Measurements from ENCODE around the gene TMC6.

Gene TMC6

DNA sequence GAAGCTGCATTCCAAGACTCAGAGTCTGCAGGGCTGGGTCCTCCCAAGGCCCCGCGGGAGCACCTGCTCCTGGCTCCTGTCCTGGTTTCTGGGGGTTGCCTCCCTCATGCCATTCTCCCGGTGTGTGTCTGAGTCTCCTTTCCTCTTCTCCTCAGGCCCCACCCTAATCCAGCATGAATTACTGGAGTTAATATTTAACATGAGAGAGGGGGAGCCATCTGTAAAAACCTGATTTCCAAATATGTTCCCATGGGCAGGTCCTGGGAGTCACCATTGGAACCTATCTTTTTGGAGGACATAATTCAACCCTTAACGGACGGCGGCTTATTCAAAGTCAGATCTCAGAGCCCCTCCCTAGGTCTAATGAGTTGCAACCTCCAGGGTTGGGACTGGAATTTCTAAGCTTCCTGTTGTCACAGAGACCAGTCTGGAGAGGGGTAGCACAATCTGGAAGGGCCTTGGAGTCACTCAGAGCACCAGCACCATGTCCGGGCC, 23.0 kb upstream of the TMC6 start:
- DNase-seq (ENCODE audit: low spot score) = no peak
- in situ Hi-C loops (cut with MboI; ENCODE audit: low sequenced_read_pairs, unreplicated experiment) = no loop called here

DNA sequence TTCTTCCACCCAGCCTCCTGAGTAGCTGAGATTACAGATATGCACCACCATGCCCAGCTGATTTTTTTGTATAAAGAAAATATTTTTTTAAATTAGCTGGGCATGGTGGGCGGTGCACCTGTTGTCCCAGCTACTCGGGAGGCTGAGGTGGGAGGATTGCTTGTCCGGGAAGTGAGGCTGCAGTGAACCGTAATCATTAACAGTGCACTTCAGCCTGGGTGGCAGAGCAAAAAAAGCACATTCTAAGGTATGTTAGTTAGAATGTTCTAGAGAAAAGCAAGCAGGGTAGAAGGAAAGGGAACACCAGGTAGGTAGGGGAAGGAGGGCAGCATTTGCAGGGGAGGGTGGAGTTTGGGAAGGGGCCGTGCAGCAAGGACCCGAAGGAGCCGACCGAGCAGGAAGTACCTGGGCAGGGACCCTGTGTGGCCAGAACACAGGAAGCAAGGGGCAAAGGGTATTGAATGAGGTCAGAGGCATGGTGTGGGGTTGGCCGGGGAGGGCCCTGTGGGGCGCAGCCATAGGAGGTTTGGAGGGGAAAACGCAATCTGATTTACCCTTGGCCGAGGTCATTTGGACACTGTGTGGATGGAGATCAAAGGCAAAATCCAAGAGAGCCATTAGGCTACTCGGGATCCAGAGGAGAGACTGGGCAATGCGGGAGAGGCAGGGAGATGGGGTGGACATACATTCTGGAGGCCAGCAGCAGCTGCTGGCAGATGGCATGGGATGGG, 19.9 kb upstream of the TMC6 start:
- in situ Hi-C loops (cut with MboI; ENCODE audit: low sequenced_read_pairs, unreplicated experiment) = no loop called here
- DNase-seq (ENCODE audit: low spot score) = no peak
- no peak for TF ChIP-seq CTCF (IDR thresholded peaks at IDR 0.05; ENCODE audit: borderline replicate concordance, control extremely low read depth, extremely low read depth, insufficient read depth, missing control alignments)

More for the DNA sequence above, 23.0 kb upstream of the TMC6 start:
- TF ChIP-seq CTCF (IDR thresholded peaks at IDR 0.05; ENCODE audit: borderline replicate concordance, control extremely low read depth, extremely low read depth, insufficient read depth, missing control alignments) = no peak

GRCh38 chr17:78147315-78147998, 18.9 kb upstream of the TMC6 start:
- no peak for TF ChIP-seq CTCF (IDR thresholded peaks at IDR 0.05; ENCODE audit: borderline replicate concordance, control extremely low read depth, extremely low read depth, insufficient read depth, missing control alignments)
- DNase-seq (ENCODE audit: low spot score) = peak; percentile 68
- in situ Hi-C loops (cut with MboI; ENCODE audit: low sequenced_read_pairs, unreplicated experiment) = no loop called here

- TF ChIP-seq CTCF (IDR thresholded peaks at IDR 0.05; ENCODE audit: borderline replicate concordance, control extremely low read depth, extremely low read depth, insufficient read depth, missing control alignments) = no peak
- in situ Hi-C loops (cut with MboI; ENCODE audit: low sequenced_read_pairs, unreplicated experiment) = no loop called here
- DNase-seq (ENCODE audit: low spot score) = no peak
These were observed 18.3 kb upstream of the TMC6 start for GRCh38 chr17:78146881-78147280.

DNA sequence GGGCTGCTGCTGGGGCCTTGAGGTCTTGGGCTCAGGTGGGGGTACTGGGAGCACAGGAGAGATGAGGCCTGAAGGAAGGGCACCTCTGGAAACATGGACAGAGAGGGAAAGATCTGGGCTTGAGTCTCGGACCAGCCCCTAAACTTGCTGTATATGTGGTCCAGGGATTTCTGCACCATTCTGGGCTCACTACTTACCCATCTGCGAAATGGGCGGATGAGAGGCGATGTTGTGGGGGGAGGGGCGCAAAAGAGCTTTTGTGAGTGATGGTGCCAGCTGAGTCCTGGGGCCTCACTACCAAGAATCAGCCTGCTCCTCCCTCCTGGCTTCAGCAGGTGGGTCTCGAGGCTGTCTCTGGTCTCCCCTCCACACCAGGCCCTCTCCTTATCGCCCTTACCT, 17.9 kb upstream of the TMC6 start:
- in situ Hi-C loops (cut with MboI; ENCODE audit: low sequenced_read_pairs, unreplicated experiment) = no loop called here
- no peak for TF ChIP-seq CTCF (IDR thresholded peaks at IDR 0.05; ENCODE audit: borderline replicate concordance, control extremely low read depth, extremely low read depth, insufficient read depth, missing control alignments)
- no peak for DNase-seq (ENCODE audit: low spot score)

DNA sequence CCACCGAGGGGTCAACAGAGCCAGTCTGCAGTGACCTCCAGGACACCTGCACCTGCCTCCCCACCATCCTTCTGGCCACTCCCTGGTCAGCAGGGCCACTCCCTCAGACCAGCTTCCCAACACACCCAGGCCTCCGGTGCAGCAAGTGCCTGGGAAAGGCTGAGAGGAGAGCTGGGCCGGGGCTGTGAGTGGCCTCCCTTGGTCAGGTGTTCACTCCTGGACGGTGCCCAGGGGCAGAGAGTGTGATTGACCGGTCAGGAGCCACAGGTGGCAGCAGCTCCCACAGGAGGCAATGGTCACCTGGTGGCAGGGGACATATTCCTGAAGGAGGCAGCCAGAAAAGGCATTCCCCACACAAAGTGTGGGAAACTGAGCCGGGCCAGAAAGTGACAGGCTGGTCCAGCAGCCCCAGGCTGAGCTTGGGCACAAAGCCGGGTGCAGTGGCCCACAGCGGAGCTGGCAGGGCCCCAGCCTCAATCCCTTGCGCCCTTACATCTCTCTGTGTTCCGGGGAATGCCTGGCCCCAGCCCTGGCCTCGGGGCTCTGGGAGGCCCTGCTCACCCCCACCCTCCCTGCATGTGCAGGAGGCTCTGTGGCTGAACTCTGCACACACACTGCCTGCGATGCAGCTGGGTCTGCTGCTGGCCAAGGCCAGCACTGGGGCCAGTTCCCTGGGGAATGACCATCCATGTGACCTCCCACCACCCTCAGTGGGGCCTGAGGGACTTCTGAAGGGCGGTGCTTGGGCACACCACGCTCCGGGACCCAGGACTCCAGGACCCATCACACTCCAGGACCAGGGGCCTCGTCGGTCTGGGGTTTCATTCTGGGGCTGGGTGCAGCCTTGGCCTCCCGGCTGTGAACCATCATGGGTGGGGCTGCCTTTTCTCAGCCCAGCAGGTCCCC, 16.4 kb upstream of the TMC6 start:
- in situ Hi-C loops (cut with MboI; ENCODE audit: low sequenced_read_pairs, unreplicated experiment) = no loop called here
- no peak for DNase-seq (ENCODE audit: low spot score)
- no peak for TF ChIP-seq CTCF (IDR thresholded peaks at IDR 0.05; ENCODE audit: borderline replicate concordance, control extremely low read depth, extremely low read depth, insufficient read depth, missing control alignments)

Data from GM13976 (cell line).